Measurements from ENCODE around the gene NLRP1.

- TF ChIP-seq POLR2A (IDR thresholded peaks at IDR 0.05) (no peak), CTCF (IDR thresholded peaks at IDR 0.05) (no peak), EP300 (IDR thresholded peaks at IDR 0.05) (no peak)
These were observed 605 bp downstream of the NLRP1 start for GRCh38 chr17:5583426-5584382.
